Keratinocyte (primary cell): Measurements from ENCODE around the gene CACFD1. TPM values are rescaled to one million over a fixed set of nuclear protein-coding genes. Genes with fewer than 3 reads are reported as not detected.
"Not testable (repeated sequence)": the region's sequence is repeated elsewhere in the genome, so short reads cannot be mapped to it uniquely, and the experiment has no call there.

Experiments
- DNase-seq: peaks from one replicate; pipeline ENCODE4 v3.0.0-alpha.2; 2011; ENCODE audit warnings: low read depth, missing footprints, low spot score
- FAIRE-seq: peaks from 2 replicates; lab custom pipeline; 2011; peaks lifted over from hg19 to GRCh38; lab: Jason Lieb, UNC
- H2AFZ ChIP-seq: 2 replicates; pipeline ENCODE4 v1.6.0; 2012; ENCODE audit warnings: low read length, control low read depth, inconsistent platforms; ENCODE audit not compliant: control insufficient read depth
- H3K27ac ChIP-seq: 2 replicates; pipeline ENCODE4 v1.5.1; 2011; ENCODE audit warnings: low read length; ENCODE audit not compliant: control insufficient read depth, insufficient read depth
- H3K27me3 ChIP-seq: 3 replicates; pipeline ENCODE4 v1.6.0; 2011; ENCODE audit warnings: low read length; ENCODE audit not compliant: control insufficient read depth, insufficient read depth; ENCODE audit errors: extremely low read depth
- H3K36me3 ChIP-seq, 2 experiments: 2 replicates in 1 of 2; 3 replicates in 1 of 2; pipeline ENCODE4 v1.5.1; 2011; ENCODE audit warnings: low read length in 2 of 2, mild to moderate bottlenecking in 1 of 2; ENCODE audit not compliant: control insufficient read depth in 2 of 2, insufficient read depth in 2 of 2; ENCODE audit errors: extremely low read depth in 1 of 2
- H3K4me1 ChIP-seq: 3 replicates; pipeline ENCODE4 v1.5.1; 2011; ENCODE audit warnings: low read length; ENCODE audit not compliant: control insufficient read depth, insufficient read depth; ENCODE audit errors: extremely low read depth
- H3K4me2 ChIP-seq: 3 replicates; pipeline ENCODE4 v1.6.0; 2011; ENCODE audit warnings: low read depth, low read length; ENCODE audit not compliant: control insufficient read depth, insufficient read depth; ENCODE audit errors: extremely low read depth
- H3K4me3 ChIP-seq, 3 experiments: fragments of 200-600 bp in 1 of 3; sonication (generic) in 1 of 3; 2 replicates in 2 of 3; 3 replicates in 1 of 3; pipeline ENCODE4 v1.5.1; 2011 to 2016; ENCODE audit warnings: low read length in 3 of 3, mild to moderate bottlenecking in 3 of 3, control low read depth in 2 of 3, inconsistent platforms in 1 of 3, low read depth in 1 of 3, mixed read lengths in 1 of 3, mixed run types in 1 of 3, moderate library complexity in 1 of 3; ENCODE audit not compliant: control insufficient read depth in 2 of 3, insufficient read depth in 2 of 3; ENCODE audit errors: extremely low read depth in 1 of 3
- H3K79me2 ChIP-seq: 2 replicates; pipeline ENCODE4 v1.6.0; 2012; ENCODE audit warnings: low read length; ENCODE audit not compliant: control insufficient read depth, insufficient read depth
- H3K9ac ChIP-seq: 3 replicates; pipeline ENCODE4 v1.6.0; 2011; ENCODE audit warnings: low read length; ENCODE audit not compliant: control insufficient read depth, insufficient read depth; ENCODE audit errors: extremely low read depth
- H3K9me1 ChIP-seq: 3 replicates; pipeline ENCODE4 v1.6.0; 2011; ENCODE audit warnings: low read length; ENCODE audit not compliant: control insufficient read depth, insufficient read depth; ENCODE audit errors: extremely low read depth
- H3K9me3 ChIP-seq: 2 replicates; pipeline ENCODE4 v1.5.1; 2012; ENCODE audit warnings: low read depth, low read length; ENCODE audit not compliant: control insufficient read depth
- H4K20me1 ChIP-seq: 3 replicates; pipeline ENCODE4 v1.6.0; 2011; ENCODE audit warnings: low read length; ENCODE audit not compliant: control insufficient read depth, insufficient read depth; ENCODE audit errors: extremely low read depth
- EZH2 ChIP-seq: IDR thresholded peaks from one replicate; pipeline ENCODE4 v1.6.1; 2012; ENCODE audit warnings: inconsistent platforms, mild to moderate bottlenecking, low read length, moderate library complexity
- dilution Hi-C: fragments of 300-500 bp; cut with MboI; formaldehyde crosslinking; loops from one replicate; pipeline ENCODE4 v1.7.0; 2020; ENCODE audit warnings: low sequenced_read_pairs; ENCODE audit not compliant: extremely low pct_ligation_motif_present
- polyA plus RNA-seq, 5 experiments: library from polyadenylated mRNA; depleted of rRNA in 3 of 5; stranded (reverse) in 3 of 5; stranded (forward) in 1 of 5; unstranded in 1 of 5; fragments of >200 nt; gene quantifications; 1 replicate in 1 of 5; 2 replicates in 3 of 5; 3 replicates in 1 of 5; pipeline versions ENCODE4 v1.2.1 to v1.2.3, GENCODE V29; 2011 to 2012; ENCODE audit warnings: missing spikeins in 2 of 5, low read depth in 1 of 5, low replicate concordance in 1 of 5
- TF ChIP-seq, protein P1 (sequence below), 3 experiments: IDR thresholded peaks in 1 of 3; conservative IDR thresholded peaks in 1 of 3; optimal IDR thresholded peaks in 1 of 3; 2 replicates in 2 of 3; 3 replicates in 1 of 3; pipeline versions ENCODE3 to v1.5.1; 2011; ENCODE audit warnings: low read length in 3 of 3, mild to moderate bottlenecking in 3 of 3, moderate library complexity in 2 of 3, control low read depth in 1 of 3, inconsistent platforms in 1 of 3; ENCODE audit not compliant: insufficient read depth in 2 of 3; ENCODE audit errors: extremely low read depth in 1 of 3

The CACFD1 gene
- polyA plus RNA-seq, 1 donor (not counting 4 experiments of a cell fraction or from before 2014, with no cell fraction given): 3.4 TPM

GRCh38 chr9:133448487-133448972 is 11.2 kb upstream of the CACFD1 start:
- Histone ChIP-seq H4K20me1 (no peaks in the 10 kb centered on the region), H3K36me3 (no peaks in the 10 kb centered on the region), H2AFZ (no peak overlapping the region), H3K9ac (no peak overlapping the region), H3K4me2 (no peak overlapping the region), H3K4me3 (no peak overlapping the region), H3K27ac (no peak overlapping the region), H3K9me3 (no peaks in the 10 kb centered on the region), H3K4me1 (peaks cover 3% of the 10 kb centered on the region), H3K9me1 (no peaks in the 10 kb centered on the region), H3K79me2 (no peaks in the 10 kb centered on the region), H3K27me3 (peaks cover 16% of the 10 kb centered on the region)
- TF ChIP-seq, protein P1, sequence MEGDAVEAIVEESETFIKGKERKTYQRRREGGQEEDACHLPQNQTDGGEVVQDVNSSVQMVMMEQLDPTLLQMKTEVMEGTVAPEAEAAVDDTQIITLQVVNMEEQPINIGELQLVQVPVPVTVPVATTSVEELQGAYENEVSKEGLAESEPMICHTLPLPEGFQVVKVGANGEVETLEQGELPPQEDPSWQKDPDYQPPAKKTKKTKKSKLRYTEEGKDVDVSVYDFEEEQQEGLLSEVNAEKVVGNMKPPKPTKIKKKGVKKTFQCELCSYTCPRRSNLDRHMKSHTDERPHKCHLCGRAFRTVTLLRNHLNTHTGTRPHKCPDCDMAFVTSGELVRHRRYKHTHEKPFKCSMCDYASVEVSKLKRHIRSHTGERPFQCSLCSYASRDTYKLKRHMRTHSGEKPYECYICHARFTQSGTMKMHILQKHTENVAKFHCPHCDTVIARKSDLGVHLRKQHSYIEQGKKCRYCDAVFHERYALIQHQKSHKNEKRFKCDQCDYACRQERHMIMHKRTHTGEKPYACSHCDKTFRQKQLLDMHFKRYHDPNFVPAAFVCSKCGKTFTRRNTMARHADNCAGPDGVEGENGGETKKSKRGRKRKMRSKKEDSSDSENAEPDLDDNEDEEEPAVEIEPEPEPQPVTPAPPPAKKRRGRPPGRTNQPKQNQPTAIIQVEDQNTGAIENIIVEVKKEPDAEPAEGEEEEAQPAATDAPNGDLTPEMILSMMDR (optimal IDR thresholded peaks at IDR 0.05 in 1 of 3, IDR thresholded peaks at IDR 0.05 in 1 of 3, conservative IDR thresholded peaks at IDR 0.05 in 1 of 3; ENCODE audit: extremely low read depth in 1 of 3, insufficient read depth in 2 of 3, low read length in 3 of 3): no peak
- no peak for TF ChIP-seq EZH2
- dilution Hi-C loops: no loop called here
- DNase-seq (no peak), FAIRE-seq (no peak)

DNA sequence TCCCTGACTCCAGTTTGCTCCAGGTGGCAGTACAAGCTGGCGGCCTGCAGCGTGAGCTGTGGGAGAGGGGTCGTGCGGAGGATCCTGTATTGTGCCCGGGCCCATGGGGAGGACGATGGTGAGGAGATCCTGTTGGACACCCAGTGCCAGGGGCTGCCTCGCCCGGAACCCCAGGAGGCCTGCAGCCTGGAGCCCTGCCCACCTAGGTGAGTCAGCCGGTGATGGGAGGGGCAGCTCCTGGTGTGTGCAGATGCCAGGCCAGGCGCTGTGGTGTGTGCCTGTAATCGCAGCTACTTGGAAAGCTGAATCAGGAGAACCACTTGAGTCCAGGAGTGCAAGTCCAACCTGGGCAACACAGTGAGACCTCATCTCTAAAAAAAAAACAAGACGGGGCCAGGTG is 10.0 kb upstream of the CACFD1 start:
- Histone ChIP-seq H4K20me1 (no peaks in the 10 kb centered on the region), H3K4me1 (peaks cover 3% of the 10 kb centered on the region), H3K9ac (no peak overlapping the region), H3K79me2 (no peaks in the 10 kb centered on the region), H3K4me3 (no peak overlapping the region), H3K9me3 (no peaks in the 10 kb centered on the region), H3K27me3 (peaks cover 16% of the 10 kb centered on the region), H2AFZ (no peak overlapping the region), H3K36me3 (no peaks in the 10 kb centered on the region), H3K27ac (no peak overlapping the region), H3K4me2 (no peak overlapping the region), H3K9me1 (no peaks in the 10 kb centered on the region)
- FAIRE-seq: peak; percentile 88
- TF ChIP-seq, protein P1 (optimal IDR thresholded peaks at IDR 0.05 in 1 of 3, IDR thresholded peaks at IDR 0.05 in 1 of 3, conservative IDR thresholded peaks at IDR 0.05 in 1 of 3; ENCODE audit: extremely low read depth in 1 of 3, insufficient read depth in 2 of 3, low read length in 3 of 3): peak in 1 of 3 experiments; percentile 22
- no peak for TF ChIP-seq EZH2
- dilution Hi-C loops: no loop called here
- DNase-seq: peak; percentile 36

DNA sequence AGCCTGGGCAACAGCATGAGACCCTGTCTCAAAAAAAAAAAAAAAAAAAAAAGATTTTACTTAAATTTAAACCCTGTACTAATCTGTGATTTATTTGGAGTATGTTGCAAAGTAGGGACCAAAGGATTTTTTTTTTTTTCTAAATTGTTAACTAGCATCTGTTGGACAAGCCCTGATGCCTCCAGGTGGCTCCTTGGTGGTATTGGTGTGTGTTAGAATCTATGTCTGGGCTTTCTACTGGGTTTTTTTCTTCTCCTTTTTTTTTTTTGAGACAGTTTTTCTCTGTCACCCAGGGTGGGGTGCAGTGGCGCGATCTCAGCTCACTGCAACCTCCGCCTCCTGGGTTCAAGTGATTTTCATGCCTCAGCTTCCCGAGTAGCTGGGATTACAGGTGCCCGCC is 7.9 kb upstream of the CACFD1 start:
- H3K36me3 ChIP-seq, H3K4me2 ChIP-seq, H3K27ac ChIP-seq, H3K9me3 ChIP-seq, H3K4me1 ChIP-seq, H4K20me1 ChIP-seq, dilution Hi-C loops, H2AFZ ChIP-seq, FAIRE-seq, DNase-seq, H3K9me1 ChIP-seq, H3K79me2 ChIP-seq, H3K4me3 ChIP-seq, H3K9ac ChIP-seq: not testable (repeated sequence)
- peaks cover 15% of the 10 kb centered on the region for H3K27me3 ChIP-seq
